ENCODE measurements around the gene PPM1H.

PPM1H gene

DNA sequence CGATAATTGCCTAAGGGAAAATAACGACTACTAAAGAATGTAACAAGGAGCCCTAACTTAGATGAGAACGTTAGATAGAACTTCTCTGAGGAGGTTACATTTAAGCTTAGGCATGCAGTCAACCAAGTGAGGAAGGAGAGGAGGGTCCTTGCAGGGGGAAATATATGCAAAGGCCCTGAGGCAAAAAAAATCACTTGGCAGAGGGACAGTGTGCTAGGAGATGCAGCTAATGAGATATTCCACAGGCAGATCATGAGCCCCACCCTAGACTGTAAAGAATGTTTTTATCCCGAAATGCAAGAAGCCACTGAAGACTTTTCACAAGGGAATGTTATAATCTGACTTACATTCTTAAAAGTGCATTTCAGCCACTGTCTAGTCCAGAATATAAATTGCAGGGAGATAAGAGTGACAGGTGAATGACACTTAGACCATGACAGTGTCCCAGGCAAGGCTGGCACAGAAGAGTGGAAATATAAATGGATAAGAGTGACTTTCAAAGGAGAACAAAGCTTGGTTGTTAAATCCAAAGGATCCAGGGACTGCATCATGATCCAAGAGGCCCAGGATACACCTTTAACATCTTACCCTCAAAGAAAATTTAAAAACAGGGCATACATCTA, 61.0 kb downstream of the PPM1H start:
- DNase-seq (ENCODE audit: low read depth in 2 of 2): no peak

- DNase-seq (ENCODE audit: low read depth in 2 of 2): no peak
Observed at GRCh38 chr12:62873116-62873825, 61.7 kb downstream of the PPM1H start.

- no peak for DNase-seq (ENCODE audit: low read depth in 2 of 2)
Observed at GRCh38 chr12:62868820-62869219, 66.1 kb downstream of the PPM1H start.

DNA sequence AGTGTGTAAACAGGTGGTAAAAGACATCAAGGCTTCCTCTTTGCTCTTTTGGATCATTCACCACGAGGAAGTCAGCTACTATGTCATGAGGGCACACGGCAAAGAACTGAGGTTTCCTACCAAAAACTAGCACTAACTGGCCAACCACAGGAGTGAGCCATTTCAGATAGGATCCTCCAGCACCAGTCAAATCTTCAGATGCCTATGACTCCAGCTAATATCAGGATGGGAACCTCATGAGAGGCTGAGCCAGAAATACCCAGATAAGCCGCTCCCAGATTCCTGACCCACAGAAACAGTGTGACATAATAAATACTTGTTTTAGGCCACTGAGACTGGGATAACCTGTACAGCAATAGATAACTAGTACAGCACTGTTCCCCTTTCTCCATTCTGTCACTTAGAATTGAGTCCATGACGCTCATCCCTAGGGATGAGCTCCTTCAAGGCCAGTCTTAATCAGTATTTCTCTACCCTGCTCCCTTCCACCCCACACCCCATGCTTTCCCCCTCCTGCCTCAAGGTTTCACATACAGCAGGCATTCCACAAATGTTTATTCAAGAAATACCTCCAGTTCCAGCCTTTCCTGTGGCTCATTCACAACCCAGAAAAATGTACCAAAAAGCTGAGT, 68.4 kb downstream of the PPM1H start:
- no peak for DNase-seq (ENCODE audit: low read depth in 2 of 2)

DNA sequence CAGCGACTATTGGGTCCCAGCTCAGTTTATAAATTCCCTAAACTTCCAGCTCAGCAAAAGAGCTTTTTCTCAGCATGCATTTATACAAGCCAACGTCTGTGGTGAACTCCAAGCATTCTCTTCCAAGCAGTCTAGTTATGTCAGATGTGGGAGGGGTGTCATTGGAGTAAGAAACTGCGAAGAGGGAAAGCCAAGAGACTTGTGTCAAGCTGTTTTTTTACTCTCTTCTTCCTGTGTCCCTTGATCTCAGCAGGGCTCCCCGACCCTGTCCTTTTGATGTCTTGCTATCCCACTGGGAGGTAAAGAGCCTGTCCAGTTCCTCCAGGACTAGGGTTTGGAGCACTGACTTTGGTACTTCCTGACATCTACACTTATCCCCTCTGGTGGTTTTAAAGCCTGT, 69.0 kb downstream of the PPM1H start:
- no peak for DNase-seq (ENCODE audit: low read depth in 2 of 2)

GRCh38 chr12:62865065-62865464, 69.9 kb downstream of the PPM1H start:
- DNase-seq (ENCODE audit: low read depth in 2 of 2): no peak

DNA sequence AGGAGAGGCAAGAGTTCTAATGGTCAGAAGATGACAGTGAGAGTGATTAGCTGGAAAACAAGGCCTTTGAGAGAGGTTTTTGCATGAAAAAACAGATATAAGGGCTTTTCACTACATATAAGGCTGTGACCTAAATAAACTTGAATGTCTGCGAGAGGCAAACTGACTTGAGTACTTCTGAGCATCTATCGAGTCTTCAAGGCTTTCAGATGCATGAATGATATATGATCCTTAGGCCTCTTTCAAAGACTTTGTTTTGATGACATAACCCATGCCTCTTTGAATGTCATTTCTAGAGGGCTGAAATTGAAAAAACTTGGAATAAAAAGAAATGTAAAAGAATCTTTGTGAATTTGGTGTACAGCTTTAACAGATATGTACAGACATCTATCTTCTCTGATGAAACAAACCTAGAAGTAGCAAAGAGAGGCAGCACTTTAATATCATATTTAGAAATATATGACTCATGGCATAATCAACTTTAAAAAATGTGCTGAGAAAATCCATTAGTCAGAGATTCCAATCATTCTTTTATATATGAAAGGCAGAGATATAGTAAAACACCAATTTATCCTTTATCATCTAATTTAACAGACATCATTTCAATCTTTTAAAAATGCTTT, 72.6 kb downstream of the PPM1H start:
- DNase-seq (ENCODE audit: low read depth in 2 of 2): no peak

DNA sequence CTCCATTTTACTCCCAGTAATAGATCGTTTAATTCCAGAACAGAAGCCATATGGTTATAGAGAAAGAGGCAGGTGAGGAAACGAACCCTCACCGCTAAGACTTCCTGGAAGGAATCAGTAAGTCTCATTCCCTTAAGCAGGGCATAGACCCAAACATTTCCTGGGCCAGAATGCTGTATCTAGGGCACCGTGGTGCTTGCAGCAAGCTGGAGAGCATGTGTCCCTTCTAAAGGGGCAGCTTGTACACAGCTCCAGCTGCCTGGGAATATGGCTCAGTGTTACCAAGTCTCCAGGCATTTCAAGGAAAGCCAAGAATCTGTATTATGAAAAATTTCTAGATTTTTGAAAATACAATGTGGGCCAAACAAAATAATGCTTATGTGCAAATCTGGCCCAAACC, 73.4 kb downstream of the PPM1H start:
- DNase-seq (ENCODE audit: low read depth in 2 of 2): no peak

DNA sequence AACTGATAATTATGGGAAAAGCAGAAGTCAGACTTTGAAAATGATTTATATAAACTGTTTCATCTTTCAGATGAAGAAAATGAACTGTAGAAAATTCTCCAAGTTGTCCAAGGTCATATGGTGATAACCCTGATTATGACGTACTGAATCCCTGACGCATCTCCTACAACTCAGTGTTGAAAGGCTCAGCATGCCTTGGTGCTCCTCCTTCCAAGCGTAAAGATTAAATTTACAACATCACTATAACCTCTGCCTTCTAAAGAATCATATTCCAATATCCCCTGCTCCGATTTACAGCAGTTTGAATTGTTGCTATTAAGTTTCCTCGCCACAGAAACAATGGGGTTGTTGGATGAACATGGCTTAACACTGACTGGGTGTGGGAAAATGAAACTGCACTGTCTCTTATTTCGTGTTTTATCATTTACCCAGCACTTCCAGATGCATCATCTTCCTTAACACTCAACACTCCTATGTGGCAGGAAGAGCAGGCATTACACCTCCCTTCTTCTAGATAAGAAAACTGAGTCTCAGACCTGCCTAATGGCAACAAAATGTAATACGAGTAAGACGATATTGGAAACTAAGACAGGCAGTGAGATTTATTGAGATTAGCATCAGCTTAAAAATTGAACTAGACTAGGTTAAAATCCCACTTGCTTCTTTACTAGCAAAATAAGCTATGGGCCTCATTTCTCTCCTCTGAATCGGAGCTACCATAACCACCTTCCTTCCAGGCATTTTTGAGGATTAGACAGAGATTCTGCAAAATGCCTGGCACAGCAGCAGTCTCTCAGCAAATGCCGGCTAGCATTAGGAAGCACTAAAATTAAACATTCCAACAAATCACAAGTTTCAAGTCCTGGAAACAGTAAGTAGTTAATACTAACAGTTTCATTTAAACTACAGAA, 74.2 kb downstream of the PPM1H start:
- no peak for DNase-seq (ENCODE audit: low read depth in 2 of 2)

DNA sequence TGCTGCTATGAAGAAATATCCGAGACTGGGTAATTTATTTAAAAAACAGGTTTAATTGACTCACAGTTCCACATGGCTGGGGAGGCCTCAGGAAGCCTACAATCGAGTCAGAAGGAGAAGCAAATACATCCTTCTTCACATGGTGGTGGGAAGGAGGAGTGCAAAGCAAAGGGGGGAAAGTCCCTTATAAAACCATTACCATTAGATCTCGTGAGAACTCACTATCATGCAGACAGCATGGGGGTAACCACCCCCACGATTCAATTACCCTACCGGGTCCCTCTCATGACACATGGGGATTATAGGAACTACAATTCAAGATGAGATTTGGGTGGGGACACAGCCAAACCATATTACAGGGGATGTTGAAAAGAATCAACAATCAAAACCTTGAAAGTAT, 74.9 kb downstream of the PPM1H start:
- DNase-seq (ENCODE audit: low read depth in 2 of 2): no peak

DNA sequence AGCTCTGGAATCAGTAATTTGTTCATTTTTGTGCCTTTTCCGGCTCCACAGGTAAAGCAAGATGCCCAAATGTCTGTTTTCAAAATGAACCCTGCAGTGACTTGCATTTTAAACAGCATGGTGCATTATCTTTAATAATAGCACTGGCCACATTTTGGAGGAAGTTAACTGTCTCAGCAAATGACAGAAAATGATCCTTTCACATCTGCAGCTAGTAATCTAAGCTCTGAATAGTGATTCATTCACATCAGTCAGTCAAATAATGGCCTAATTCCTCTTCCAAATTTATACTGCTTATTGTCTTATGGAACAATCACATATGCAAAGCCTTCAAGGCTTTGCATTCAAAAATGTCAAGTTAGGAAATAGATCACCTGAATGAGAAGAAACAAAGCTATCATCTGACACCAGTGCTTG, 75.6 kb downstream of the PPM1H start:
- DNase-seq (ENCODE audit: low read depth in 2 of 2): no peak

DNA sequence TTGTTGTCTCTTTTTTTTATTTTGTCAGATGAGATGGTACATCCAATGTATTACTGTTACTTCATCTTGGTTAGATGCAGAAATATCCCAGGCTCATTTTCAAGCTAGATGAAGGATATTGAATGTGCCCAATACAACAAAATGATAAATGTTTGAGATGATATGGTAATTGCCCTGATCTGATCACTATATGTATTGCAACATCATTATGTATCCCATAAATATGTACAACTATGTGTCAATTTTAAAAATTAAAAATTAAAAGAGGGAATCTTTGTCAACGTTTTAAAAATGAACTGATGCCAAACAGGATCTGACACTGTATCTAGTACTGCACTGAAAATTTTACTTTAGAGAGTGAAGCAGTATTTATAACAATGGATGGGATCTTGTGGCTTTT, 78.5 kb downstream of the PPM1H start:
- no peak for DNase-seq (ENCODE audit: low read depth in 2 of 2)

- DNase-seq (ENCODE audit: low read depth in 2 of 2): no peak
Observed at GRCh38 chr12:62854024-62854423, 80.9 kb downstream of the PPM1H start.

DNA sequence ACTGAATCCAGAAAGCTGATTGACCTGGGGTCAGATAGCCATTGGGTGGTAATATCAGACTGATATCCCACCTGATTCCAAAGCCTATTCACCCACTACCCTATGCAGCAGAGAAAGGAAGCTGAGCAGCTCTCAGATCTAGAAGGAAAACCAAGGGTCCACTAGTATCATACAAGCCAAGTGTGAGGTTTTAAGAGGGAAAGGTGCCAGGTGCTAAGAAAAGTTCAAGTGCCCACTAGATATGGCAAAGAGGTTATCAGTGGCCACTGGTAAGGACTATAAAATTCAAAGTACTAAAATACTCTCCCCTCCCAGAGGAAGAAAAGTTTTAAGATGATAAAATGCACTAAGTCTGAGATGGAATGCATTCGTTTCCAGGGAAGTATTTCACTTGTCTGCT, 85.6 kb downstream of the PPM1H start:
- no peak for DNase-seq (ENCODE audit: low read depth in 2 of 2)

DNA sequence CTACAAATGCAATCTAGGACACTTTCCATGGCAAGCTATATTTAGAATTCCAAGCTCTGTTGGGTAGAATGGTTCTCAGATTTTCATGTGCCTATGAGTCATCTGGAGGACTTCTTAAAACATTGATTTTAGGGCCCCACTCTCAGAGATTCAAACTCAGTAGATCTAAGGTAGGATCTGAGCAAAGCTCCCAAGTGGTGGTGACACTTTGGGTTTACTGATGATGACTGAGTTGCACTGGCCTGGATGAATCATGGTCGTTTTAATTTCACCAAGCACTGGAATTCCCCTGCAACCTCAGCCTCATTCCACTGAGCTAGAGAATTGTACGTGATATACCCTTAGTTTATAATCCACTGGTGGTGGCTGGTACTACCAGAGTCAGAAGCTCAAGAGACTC, 86.5 kb downstream of the PPM1H start:
- DNase-seq (ENCODE audit: low read depth in 2 of 2): no peak

DNA sequence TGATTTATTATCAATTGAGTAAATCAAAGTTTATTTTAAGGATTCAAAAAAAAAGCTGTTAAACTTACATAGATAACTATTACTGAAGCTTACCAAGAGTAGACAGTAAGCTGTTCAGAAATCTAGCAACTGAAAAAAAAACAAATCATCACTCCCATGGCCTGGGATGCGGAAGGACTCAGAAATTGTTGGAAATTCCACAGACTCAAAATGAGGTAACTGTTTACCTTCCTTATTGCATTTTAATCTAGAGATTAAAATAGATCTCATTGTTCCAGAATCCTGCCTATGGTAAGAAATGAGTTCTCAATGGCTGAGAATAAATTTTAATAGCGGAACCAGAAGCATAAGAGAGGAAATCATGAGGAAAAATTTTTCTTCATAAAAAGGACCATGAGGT, 87.2 kb downstream of the PPM1H start:
- no peak for DNase-seq (ENCODE audit: low read depth in 2 of 2)

DNA sequence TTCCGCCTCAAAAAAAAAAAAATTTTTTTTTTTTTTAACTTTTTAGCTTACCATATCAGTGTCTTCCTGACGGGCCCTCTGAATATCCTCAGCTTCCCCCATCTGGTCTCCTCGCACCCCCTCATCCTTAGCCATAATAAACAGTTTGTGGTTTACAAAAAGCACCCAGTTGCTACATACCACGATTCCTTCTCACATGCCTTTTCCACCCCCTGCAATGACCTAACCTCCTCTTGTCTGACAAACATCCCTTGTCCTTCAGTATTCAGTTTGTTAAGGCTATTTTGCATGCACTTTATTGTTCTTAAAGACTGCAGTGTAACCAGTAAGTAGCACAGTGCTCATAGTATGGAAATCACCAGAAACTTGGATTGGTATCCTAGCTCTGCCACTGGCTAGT, 88.5 kb downstream of the PPM1H start:
- no peak for DNase-seq (ENCODE audit: low read depth in 2 of 2)

GRCh38 chr12:62844915-62845314, 90.0 kb downstream of the PPM1H start:
- no peak for DNase-seq (ENCODE audit: low read depth in 2 of 2)

DNA sequence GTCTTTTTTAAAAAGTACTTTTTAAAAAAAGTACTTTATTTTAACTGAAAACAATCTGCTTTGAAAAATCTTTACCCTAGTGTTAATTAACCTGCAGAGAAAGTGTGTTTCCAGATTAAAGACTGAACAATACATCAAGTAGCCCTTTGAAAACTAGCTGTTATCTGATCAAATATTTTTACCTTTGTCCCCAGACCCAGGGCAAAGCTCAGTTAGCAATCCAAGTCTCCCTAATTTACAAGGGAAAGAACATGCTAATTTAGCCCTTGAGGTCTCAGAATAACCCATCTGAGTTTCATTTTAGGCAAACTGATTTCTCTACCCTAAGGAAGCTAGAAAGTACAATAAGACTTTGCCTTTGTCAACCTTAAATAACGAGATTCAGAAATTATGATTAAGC, 91.2 kb downstream of the PPM1H start:
- no peak for DNase-seq (ENCODE audit: low read depth in 2 of 2)

DNA sequence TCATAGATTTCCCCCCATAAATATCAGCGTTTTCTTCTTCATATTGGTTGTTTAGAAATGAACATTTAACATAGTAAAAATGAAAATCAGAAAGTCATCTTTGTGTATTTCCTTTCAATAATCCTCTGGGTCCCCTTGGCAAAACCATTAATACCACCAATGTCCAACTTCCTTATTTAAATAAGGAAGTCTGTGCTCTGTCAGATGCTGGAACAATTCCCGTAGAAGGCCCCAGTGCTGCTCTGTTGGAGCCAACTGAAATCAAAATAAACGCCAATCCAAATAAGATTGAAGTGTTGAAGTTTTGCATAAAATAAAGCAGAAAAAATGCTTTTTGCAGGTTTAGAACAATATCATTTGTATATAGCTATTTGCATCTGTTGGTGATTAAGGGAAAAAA, 93.1 kb downstream of the PPM1H start:
- DNase-seq (ENCODE audit: low read depth in 2 of 2): no peak

DNA sequence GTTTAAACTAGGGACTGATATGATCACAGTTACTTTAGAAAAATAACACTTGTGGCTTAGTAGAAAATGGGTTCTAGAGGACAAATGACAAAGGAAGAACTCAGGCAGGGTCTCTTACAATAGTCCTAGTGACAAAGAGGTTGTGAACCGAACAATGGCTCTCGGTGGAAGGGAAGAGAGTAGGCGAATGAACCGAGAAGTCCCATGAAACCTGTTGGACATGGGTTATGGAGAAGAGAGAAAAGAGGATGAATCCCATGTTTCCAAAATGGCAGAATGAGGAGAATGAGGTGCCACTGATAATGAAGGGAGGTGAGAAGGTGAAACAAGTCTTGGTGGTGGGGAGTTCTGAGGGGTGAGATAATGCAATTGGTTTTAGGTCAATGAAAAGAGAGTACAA, 94.1 kb downstream of the PPM1H start:
- no peak for DNase-seq (ENCODE audit: low read depth in 2 of 2)

Measured in stimulated activated CD8-positive, alpha-beta memory T cell treated with anti-CD3 and anti-CD28 coated beads, Interleukin-7, amount 100 ng/mL, for 4 hours (primary cell).